A549 (cell line): ENCODE measurements around the gene RAP1GAP2. TPM values are rescaled to one million over a fixed set of nuclear protein-coding genes. Genes with fewer than 3 reads are reported as not detected.

ENCODE experiments used
- ATAC-seq, 2 experiments: fragments of 200-7000 bp in 1 of 2; fragments of >200 bp in 1 of 2; cut with Nextera tagmentation in 1 of 2; cut with Tn5 transposase in 1 of 2; 3 replicates each; pipeline versions ENCODE4 v1.8.0 to v1.9.1; 2018 to 2020; ENCODE audit warnings: mild to moderate bottlenecking in 1 of 2, moderate library complexity in 1 of 2
- CTCF ChIA-PET: fragments of 300-600 bp; sonication (Branson Sonifier 250); formaldehyde crosslinking; extraction: SDS; loops from one replicate; lab custom pipeline; 2021; ENCODE audit warnings: antibody characterized with exemption, inconsistent platforms; lab: Yijun Ruan, JAX
- POLR2A ChIA-PET: fragments of 350-600 bp; formaldehyde crosslinking; extraction: SDS; loops from one replicate; lab custom pipeline; 2021; ENCODE audit warnings: antibody characterized with exemption, inconsistent platforms; lab: Yijun Ruan, JAX
- DNase-seq, 2 experiments: peaks; one replicate each; pipeline versions ENCODE4 v3.0.0 to v3.0.0-alpha.2; 2011 to 2016; ENCODE audit warnings: low read depth in 1 of 2, low spot score in 1 of 2
- FAIRE-seq: peaks from 2 replicates; lab custom pipeline; 2011; peaks lifted over from hg19 to GRCh38; lab: Jason Lieb, UNC
- H3K27ac ChIP-seq, 2 experiments: fragments of >200 bp; sonication (Bioruptor Twin); formaldehyde crosslinking; 3 replicates each; pipeline ENCODE4 v1.5.1; 2016 to 2017
- H3K4me1 ChIP-seq: fragments of >200 bp; sonication (Bioruptor Twin); formaldehyde crosslinking; 3 replicates; pipeline ENCODE4 v1.6.1; 2016
- H3K4me2 ChIP-seq: fragments of >200 bp; sonication (Bioruptor Twin); formaldehyde crosslinking; 3 replicates; pipeline ENCODE4 v1.6.1; 2016
- H3K4me3 ChIP-seq: fragments of >200 bp; sonication (Bioruptor Twin); formaldehyde crosslinking; 3 replicates; pipeline ENCODE4 v1.5.1; 2016
- H3K9me3 ChIP-seq: fragments of >200 bp; sonication (Bioruptor Twin); formaldehyde crosslinking; 3 replicates; pipeline ENCODE4 v1.6.1; 2016
- CBX2 ChIP-seq: fragments of 200-600 bp; sonication (generic); IDR thresholded peaks from 2 replicates; pipeline ENCODE4 v1.6.1; 2016; ENCODE audit warnings: low read depth, mild to moderate bottlenecking, borderline replicate concordance
- CEBPB ChIP-seq, 2 experiments: fragments of >200 bp in 1 of 2; sonication (Bioruptor Twin) in 1 of 2; formaldehyde crosslinking in 1 of 2; IDR thresholded peaks; 2 replicates each; pipeline ENCODE4 v1.6.1; 2012 to 2016
- CHD2 ChIP-seq: fragments of 150-350 bp; IDR thresholded peaks from 2 replicates; pipeline ENCODE4 v1.6.1; 2014; ENCODE audit warnings: low read length; ENCODE audit not compliant: partially characterized antibody
- CHD4 ChIP-seq: fragments of 200-600 bp; sonication (generic); IDR thresholded peaks from 2 replicates; pipeline ENCODE4 v1.6.1; 2016; ENCODE audit warnings: antibody characterized with exemption, mild to moderate bottlenecking, borderline replicate concordance
- CTCF ChIP-seq: fragments of >200 bp; sonication (Bioruptor Twin); formaldehyde crosslinking; IDR thresholded peaks from 3 replicates; pipeline ENCODE4 v1.5.1; 2016
- E2F6 ChIP-seq: IDR thresholded peaks from 2 replicates; pipeline ENCODE4 v1.6.1; 2012; ENCODE audit warnings: low read depth, borderline replicate concordance
- ELK1 ChIP-seq: fragments of 150-350 bp; IDR thresholded peaks from 2 replicates; pipeline ENCODE4 v1.6.1; 2014; ENCODE audit warnings: low read depth, mild to moderate bottlenecking, low read length
- FOSB ChIP-seq: fragments of 250-450 bp; sonication (Bioruptor Pico); IDR thresholded peaks from 2 replicates; pipeline ENCODE4 v1.5.0; 2020; ENCODE audit warnings: mild to moderate bottlenecking, moderate library complexity
- FOXS1 ChIP-seq: fragments of 250-450 bp; sonication (Bioruptor Pico); IDR thresholded peaks from 2 replicates; pipeline ENCODE4 v1.5.0; 2020; ENCODE audit warnings: mild to moderate bottlenecking, moderate library complexity
- HDAC2 ChIP-seq: fragments of 200-600 bp; sonication (generic); IDR thresholded peaks from 2 replicates; pipeline ENCODE4 v1.6.1; 2016
- HEYL ChIP-seq: fragments of 250-450 bp; sonication (Bioruptor Pico); IDR thresholded peaks from 2 replicates; pipeline ENCODE4 v1.8.0; 2021; ENCODE audit warnings: mild to moderate bottlenecking, moderate library complexity
- HOXB5 ChIP-seq: fragments of 250-450 bp; sonication (Bioruptor Pico); IDR thresholded peaks from 2 replicates; pipeline ENCODE4 v1.5.0; 2020; ENCODE audit warnings: mild to moderate bottlenecking, moderate library complexity
- JUN ChIP-seq, 2 experiments: fragments of >200 bp; sonication (Bioruptor Twin); formaldehyde crosslinking; IDR thresholded peaks; 2 replicates in 1 of 2; 3 replicates in 1 of 2; pipeline ENCODE4 v1.6.1; 2016 to 2017
- KDM5A ChIP-seq: fragments of 200-600 bp; sonication (generic); IDR thresholded peaks from 2 replicates; pipeline ENCODE4 v1.6.1; 2016; ENCODE audit warnings: antibody characterized with exemption, mild to moderate bottlenecking
- NPAS2 ChIP-seq: fragments of 250-450 bp; sonication (Bioruptor Pico); IDR thresholded peaks from 2 replicates; pipeline ENCODE4 v1.8.0; 2022; ENCODE audit warnings: mild to moderate bottlenecking, moderate library complexity, borderline replicate concordance
- PBX3 ChIP-seq: IDR thresholded peaks from 2 replicates; pipeline ENCODE4 v1.6.1; 2012
- POLR2AphosphoS2 ChIP-seq: conservative IDR thresholded peaks from 2 replicates; pipeline ENCODE4 v1.6.1; 2012; ENCODE audit warnings: low read length, improper control_type of control experiment, inconsistent platforms
- RAD21 ChIP-seq, 2 experiments: fragments of >200 bp in 1 of 2; sonication (Bioruptor Twin) in 1 of 2; formaldehyde crosslinking in 1 of 2; IDR thresholded peaks in 1 of 2; conservative IDR thresholded peaks in 1 of 2; 2 replicates in 1 of 2; 3 replicates in 1 of 2; pipeline ENCODE4 v1.6.1; 2012 to 2018; ENCODE audit warnings: inconsistent platforms in 1 of 2
- RCOR1 ChIP-seq: fragments of 150-350 bp; IDR thresholded peaks from 2 replicates; pipeline ENCODE4 v1.6.1; 2014; ENCODE audit warnings: antibody characterized with exemption, low read length, low read depth
- RFX5 ChIP-seq: fragments of 450-650 bp; IDR thresholded peaks from 2 replicates; pipeline ENCODE4 v1.7.1; 2014; ENCODE audit warnings: antibody characterized with exemption, mild to moderate bottlenecking, moderate library complexity
- RNF2 ChIP-seq: fragments of 200-600 bp; sonication (generic); IDR thresholded peaks from 2 replicates; pipeline ENCODE4 v1.6.1; 2016; ENCODE audit warnings: low read depth, mild to moderate bottlenecking, antibody characterized with exemption, moderate library complexity, borderline replicate concordance
- TFCP2L1 ChIP-seq: fragments of 250-450 bp; sonication (Bioruptor Pico); IDR thresholded peaks from 2 replicates; pipeline ENCODE4 v1.5.0; 2021; ENCODE audit warnings: mild to moderate bottlenecking
- USF2 ChIP-seq: fragments of 450-650 bp; IDR thresholded peaks from 2 replicates; pipeline ENCODE4 v1.6.1; 2014; ENCODE audit warnings: antibody characterized with exemption
- ZC3H11A ChIP-seq: fragments of 450-650 bp; IDR thresholded peaks from 2 replicates; pipeline ENCODE4 v1.6.1; 2014; ENCODE audit warnings: antibody characterized with exemption, mild to moderate bottlenecking
- ZFP36 ChIP-seq: fragments of 450-650 bp; IDR thresholded peaks from 2 replicates; pipeline ENCODE4 v1.6.1; 2014; ENCODE audit warnings: borderline replicate concordance; ENCODE audit not compliant: partially characterized antibody
- ZSCAN20 ChIP-seq: fragments of 250-450 bp; sonication (Bioruptor Pico); IDR thresholded peaks from 2 replicates; pipeline ENCODE4 v1.8.0; 2022; ENCODE audit warnings: mild to moderate bottlenecking, moderate library complexity
- WGBS: methylation state at CpG from one replicate; pipeline ENCODE4 v1.1.6; 2017; ENCODE audit errors: missing lambda C conversion rate; 5-methylcytosine and 5-hydroxymethylcytosine counted together
- polyA plus RNA-seq, 4 experiments: library from polyadenylated mRNA; depleted of rRNA in 3 of 4; stranded (reverse); fragments of >200 nt; fragmentation: RNase III in 1 of 4; extraction: RNeasy Plus Mini Kit Qiagen cat#74134 plus additional on column Dnase treatment in 1 of 4; gene quantifications; 2 replicates in 3 of 4; 3 replicates in 1 of 4; pipeline ENCODE4 v1.2.3, GENCODE V29; 2011 to 2017

The RAP1GAP2 gene
- polyA plus RNA-seq, 2 of the 4 experiments (the other 2 are of a cell fraction) = 8.3 to 20.8 TPM

- no peak for DNase-seq
- 75% methylated on average over 6 of the region's 6 CpGs for WGBS
- Histone ChIP-seq H3K4me3 (no peak overlapping the region), H3K4me1 (0 out of 3 replicates have a peak, but pooled peaks cover 6% of the 10 kb centered on the region), H3K4me2 (no peak overlapping the region), H3K27ac (no peak overlapping the region), H3K9me3 (no peaks in the 10 kb centered on the region)
- CTCF ChIA-PET = interaction anchor here (0.8 kb wide), 1 partner anchor 22 kb away, joined by 3 read pairs; no protein-coding TSS in a partner anchor
- ATAC-seq = no peak
- POLR2A ChIA-PET = no interaction called here
- FAIRE-seq = no peak
- TF ChIP-seq RNF2 = no peak
- no peak for TF ChIP-seq NPAS2 (CRISPR knock-in tag)
- TF ChIP-seq FOSB = no peak
- no peak for TF ChIP-seq ELK1
- TF ChIP-seq CHD4 = no peak
- TF ChIP-seq RAD21 (conservative IDR thresholded peaks at IDR 0.05 in 1 of 2, IDR thresholded peaks at IDR 0.05 in 1 of 2) = no peak
- no peak for TF ChIP-seq RFX5
- no peak for TF ChIP-seq HEYL
- TF ChIP-seq KDM5A = no peak
- no peak for TF ChIP-seq JUN (IDR thresholded peaks at IDR 0.05)
- no peak for TF ChIP-seq ZFP36
- no peak for TF ChIP-seq HDAC2
- no peak for TF ChIP-seq PBX3
- no peak for TF ChIP-seq ZSCAN20 (CRISPR knock-in tag)
- TF ChIP-seq POLR2AphosphoS2 = no peak
Observed at GRCh38 chr17:2794111-2794803, 2.0 kb upstream of the RAP1GAP2 start.

- ChIA-PET POLR2A (interaction anchor here (0.6 kb wide), 1 partner anchor 25 kb away, joined by 3 read pairs; no protein-coding TSS in a partner anchor), CTCF (interaction anchor here (1.2 to 2.0 kb wide), 3 partner anchors 10 to 217 kb away, joined by 4 to 10 read pairs (median 5); no protein-coding TSS in a partner anchor)
- Histone ChIP-seq H3K4me3 (no peak overlapping the region), H3K27ac (peak overlapping the region in 1 of 2 experiments; percentile 37; a peak in 2 of 6 replicates), H3K9me3 (no peaks in the 10 kb centered on the region), H3K4me2 (peak overlapping the region; percentile 57), H3K4me1 (0 out of 3 replicates have a peak, but pooled peaks cover 6% of the 10 kb centered on the region)
- no peak for DNase-seq
- WGBS = 72% methylated on average over 22 of the region's 28 CpGs
- ATAC-seq = no peak
- no peak for FAIRE-seq
- TF ChIP-seq TFCP2L1 (CRISPR knock-in tag) (no peak), CEBPB (IDR thresholded peaks at IDR 0.05) (no peak), NPAS2 (CRISPR knock-in tag) (no peak), RCOR1 (no peak), CHD2 (no peak), ZFP36 (no peak), ZC3H11A (no peak), KDM5A (no peak), ELK1 (no peak), USF2 (no peak), E2F6 (no peak), FOXS1 (CRISPR knock-in tag) (no peak), CHD4 (no peak), CTCF (no peak), CBX2 (no peak), HOXB5 (CRISPR knock-in tag) (no peak), PBX3 (no peak)
Observed at GRCh38 chr17:2795441-2796163, 636 bp upstream of the RAP1GAP2 start.
